KMS-11 (cell line): Measurements from ENCODE around the gene ALPK1.

Experiments
- H2AFZ ChIP-seq: fragments of 200-600 bp; sonication (generic); 2 replicates; pipeline ENCODE4 v1.6.1; 2016; ENCODE audit warnings: antibody characterized with exemption, mixed run types, low read depth
- H3K27ac ChIP-seq: fragments of 200-600 bp; sonication (generic); 2 replicates; pipeline ENCODE4 v1.6.1; 2016; ENCODE audit warnings: mild to moderate bottlenecking, mixed run types
- H3K27me3 ChIP-seq: fragments of 200-600 bp; sonication (generic); 2 replicates; pipeline ENCODE4 v1.6.1; 2017; ENCODE audit warnings: mild to moderate bottlenecking, low read depth, mixed run types, moderate library complexity; ENCODE audit not compliant: insufficient read depth
- H3K36me3 ChIP-seq: fragments of 200-600 bp; sonication (generic); 2 replicates; pipeline ENCODE4 v1.6.1; 2017; ENCODE audit warnings: mild to moderate bottlenecking, mixed run types; ENCODE audit not compliant: insufficient read depth
- H3K4me1 ChIP-seq: fragments of 200-600 bp; sonication (generic); 2 replicates; pipeline ENCODE4 v1.6.1; 2016; ENCODE audit warnings: mild to moderate bottlenecking, low read depth, mixed run types; ENCODE audit not compliant: poor library complexity, severe bottlenecking
- H3K4me2 ChIP-seq: fragments of 200-600 bp; sonication (generic); 2 replicates; pipeline ENCODE4 v1.7.0; 2016; ENCODE audit warnings: mild to moderate bottlenecking, mixed run types
- H3K4me3 ChIP-seq: fragments of 200-600 bp; sonication (generic); IDR thresholded peaks from 2 replicates; pipeline ENCODE4 v1.6.1; 2017; ENCODE audit warnings: low read depth, low read length, mixed read lengths; ENCODE audit not compliant: insufficient read depth
- H3K79me2 ChIP-seq: fragments of 200-600 bp; sonication (generic); 2 replicates; pipeline ENCODE4 v1.6.1; 2016; ENCODE audit warnings: low read depth, mixed run types; ENCODE audit not compliant: insufficient read depth
- H3K9ac ChIP-seq: fragments of 200-600 bp; sonication (generic); 2 replicates; pipeline ENCODE4 v1.6.1; 2016; ENCODE audit warnings: mild to moderate bottlenecking, mixed run types
- H4K20me1 ChIP-seq: fragments of 200-600 bp; sonication (generic); 2 replicates; pipeline ENCODE4 v1.6.1; 2016; ENCODE audit warnings: mild to moderate bottlenecking, mixed run types; ENCODE audit not compliant: insufficient read depth
- TF ChIP-seq, protein P1 (sequence below): fragments of 200-600 bp; sonication (generic); conservative IDR thresholded peaks from 2 replicates; pipeline ENCODE4 v1.6.1; 2017; ENCODE audit warnings: low read depth, mild to moderate bottlenecking, antibody characterized with exemption, low read length, moderate library complexity, mixed read lengths

Gene ALPK1

DNA sequence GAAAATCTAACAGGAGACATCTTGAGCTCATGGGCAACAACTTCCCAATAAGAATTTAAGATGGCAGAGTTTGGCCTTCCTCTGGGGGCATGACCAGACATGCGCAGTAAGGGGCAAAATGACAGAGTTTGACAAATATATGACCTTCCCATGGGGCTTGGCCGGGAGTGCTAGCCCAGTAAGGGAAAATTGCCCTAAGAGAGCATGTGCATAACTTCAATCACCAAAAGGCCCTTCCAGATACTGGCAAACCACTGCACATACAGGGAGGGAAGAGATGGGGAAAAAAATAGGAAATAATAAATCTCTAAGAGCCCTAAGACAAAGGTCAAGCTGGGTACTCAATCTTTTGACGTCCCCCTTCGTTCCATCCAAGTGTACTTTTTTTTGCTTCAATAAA, 24.9 kb upstream of the ALPK1 start:
- no peaks in the 10 kb centered on the region for H3K27me3 ChIP-seq
- peaks cover 5% of the 10 kb centered on the region; the same call in 1 of the 2 replicates for H3K36me3 ChIP-seq
- peaks cover 7% of the 10 kb centered on the region; the same call in 1 of the 2 replicates for H4K20me1 ChIP-seq

DNA sequence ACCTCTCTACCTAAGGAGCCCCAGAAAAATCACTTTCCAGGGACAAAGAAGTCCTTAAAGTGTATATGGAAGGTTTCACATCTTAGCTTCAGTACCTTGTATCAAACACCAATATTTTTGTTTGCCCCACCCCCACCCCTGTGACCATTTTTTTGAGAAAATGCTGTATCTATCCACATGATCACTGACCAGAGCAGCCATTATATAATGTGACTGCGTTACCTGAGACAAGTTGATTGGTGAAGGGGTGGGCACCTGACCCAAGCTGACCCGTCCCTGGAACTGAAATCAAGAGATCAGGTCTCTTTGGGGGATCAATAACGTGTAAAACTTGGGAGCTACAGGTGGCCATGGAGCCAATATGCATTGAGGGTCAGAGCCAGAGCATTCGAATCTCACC, 22.2 kb upstream of the ALPK1 start:
- Histone ChIP-seq H3K4me2 (no peak overlapping the region), H2AFZ (no peak overlapping the region), H3K4me3 (no peak overlapping the region), H3K4me1 (peaks cover 79% of the 10 kb centered on the region), H3K27ac (no peak overlapping the region), H3K36me3 (peaks cover 10% of the 10 kb centered on the region; the same call in 1 of the 2 replicates), H3K9ac (no peak overlapping the region), H3K79me2 (peaks cover 53% of the 10 kb centered on the region), H3K27me3 (no peaks in the 10 kb centered on the region), H4K20me1 (peaks cover 7% of the 10 kb centered on the region; the same call in 1 of the 2 replicates)
- TF ChIP-seq, protein P1, sequence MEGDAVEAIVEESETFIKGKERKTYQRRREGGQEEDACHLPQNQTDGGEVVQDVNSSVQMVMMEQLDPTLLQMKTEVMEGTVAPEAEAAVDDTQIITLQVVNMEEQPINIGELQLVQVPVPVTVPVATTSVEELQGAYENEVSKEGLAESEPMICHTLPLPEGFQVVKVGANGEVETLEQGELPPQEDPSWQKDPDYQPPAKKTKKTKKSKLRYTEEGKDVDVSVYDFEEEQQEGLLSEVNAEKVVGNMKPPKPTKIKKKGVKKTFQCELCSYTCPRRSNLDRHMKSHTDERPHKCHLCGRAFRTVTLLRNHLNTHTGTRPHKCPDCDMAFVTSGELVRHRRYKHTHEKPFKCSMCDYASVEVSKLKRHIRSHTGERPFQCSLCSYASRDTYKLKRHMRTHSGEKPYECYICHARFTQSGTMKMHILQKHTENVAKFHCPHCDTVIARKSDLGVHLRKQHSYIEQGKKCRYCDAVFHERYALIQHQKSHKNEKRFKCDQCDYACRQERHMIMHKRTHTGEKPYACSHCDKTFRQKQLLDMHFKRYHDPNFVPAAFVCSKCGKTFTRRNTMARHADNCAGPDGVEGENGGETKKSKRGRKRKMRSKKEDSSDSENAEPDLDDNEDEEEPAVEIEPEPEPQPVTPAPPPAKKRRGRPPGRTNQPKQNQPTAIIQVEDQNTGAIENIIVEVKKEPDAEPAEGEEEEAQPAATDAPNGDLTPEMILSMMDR = no peak

More for the DNA sequence above, 24.9 kb upstream of the ALPK1 start:
- Histone ChIP-seq H3K4me3 (no peak overlapping the region), H3K9ac (no peak overlapping the region), H3K4me1 (peaks cover 59% of the 10 kb centered on the region), H3K27ac (no peak overlapping the region), H2AFZ (no peak overlapping the region), H3K79me2 (peaks cover 26% of the 10 kb centered on the region), H3K4me2 (no peak overlapping the region)
- TF ChIP-seq, protein P1 = no peak

DNA sequence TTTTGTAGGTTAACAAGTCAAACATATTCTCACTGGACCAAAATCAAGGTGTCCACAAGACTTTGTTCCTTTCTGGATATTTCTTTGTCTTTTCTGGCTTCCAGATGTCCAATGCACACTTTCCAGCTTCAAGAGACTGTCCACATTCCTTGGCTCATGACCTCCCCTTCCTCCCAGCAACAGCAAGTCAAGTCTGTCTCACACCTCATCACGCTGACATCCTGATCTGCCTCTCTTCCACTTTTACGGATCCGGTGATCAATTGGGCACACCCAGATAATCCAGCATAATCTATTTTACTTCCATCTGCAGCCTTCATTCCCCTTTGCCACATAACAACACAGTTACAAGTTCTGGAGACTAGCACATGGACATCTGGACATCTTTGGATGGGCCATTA, 21.1 kb upstream of the ALPK1 start:
- H3K4me3 ChIP-seq = no peak overlapping the region
- H4K20me1 ChIP-seq = peaks cover 7% of the 10 kb centered on the region; the same call in 1 of the 2 replicates
- peaks cover 65% of the 10 kb centered on the region for H3K79me2 ChIP-seq
- no peaks in the 10 kb centered on the region for H3K27me3 ChIP-seq
- no peak overlapping the region for H3K4me2 ChIP-seq
- no peak overlapping the region for H2AFZ ChIP-seq
- peaks cover 10% of the 10 kb centered on the region; the same call in 1 of the 2 replicates for H3K36me3 ChIP-seq
- H3K9ac ChIP-seq = no peak overlapping the region
- TF ChIP-seq, protein P1 = no peak
- H3K4me1 ChIP-seq = peaks cover 79% of the 10 kb centered on the region
- no peak overlapping the region for H3K27ac ChIP-seq

DNA sequence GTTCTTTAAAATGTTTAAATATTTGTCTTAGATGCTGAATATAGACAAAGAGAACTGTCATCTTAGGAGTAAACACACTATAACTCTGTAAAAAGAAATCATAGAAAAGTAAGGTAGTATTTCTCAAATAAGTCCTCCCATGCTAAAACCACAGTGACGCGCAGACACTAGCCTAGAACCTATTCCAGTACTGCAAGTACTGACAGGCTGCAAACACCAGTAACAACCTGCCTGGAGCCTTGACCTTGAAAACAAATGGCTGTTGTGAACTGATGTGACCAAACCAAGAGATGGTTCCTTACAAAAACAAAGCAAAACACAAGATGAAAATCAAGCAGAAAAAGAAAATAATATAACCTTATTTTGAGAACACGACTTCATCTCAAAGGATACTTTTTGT, 19.9 kb upstream of the ALPK1 start:
- Histone ChIP-seq H3K79me2 (peaks cover 76% of the 10 kb centered on the region), H2AFZ (no peak overlapping the region), H3K27me3 (no peaks in the 10 kb centered on the region), H3K9ac (no peak overlapping the region), H3K36me3 (peaks cover 10% of the 10 kb centered on the region; the same call in 1 of the 2 replicates), H3K4me2 (no peak overlapping the region), H3K4me1 (peaks cover 84% of the 10 kb centered on the region), H3K4me3 (no peak overlapping the region), H3K27ac (no peak overlapping the region), H4K20me1 (peaks cover 7% of the 10 kb centered on the region; the same call in 1 of the 2 replicates)
- TF ChIP-seq, protein P1 = no peak
